Cardiac muscle cell (in vitro differentiated cells and primary cell): Measurements from ENCODE around the gene MAML3. TPM values are rescaled to one million over a fixed set of nuclear protein-coding genes. Genes with fewer than 3 reads are reported as not detected.
A peak's percentile ranks its signal among the peaks of the same experiment; 100 is the strongest.

Experiments used
- DNase-seq, 2 donors: peaks; one replicate each; pipeline versions ENCODE4 v3.0.0 to v3.0.0-alpha.2; 2010 to 2017; ENCODE audit warnings: low read depth in 1 of 2, low spot score in 1 of 2
- H3K27ac ChIP-seq: fragments of 200-600 bp; sonication (generic); 2 replicates; pipeline ENCODE4 v1.5.1; 2016
- H3K27me3 ChIP-seq: fragments of 200-600 bp; sonication (generic); 2 replicates; pipeline ENCODE4 v1.6.0; 2016; ENCODE audit warnings: control low read depth
- H3K36me3 ChIP-seq: fragments of 200-600 bp; sonication (generic); 2 replicates; pipeline ENCODE4 v1.5.1; 2016; ENCODE audit warnings: control low read depth
- H3K4me1 ChIP-seq: fragments of 200-600 bp; sonication (generic); 2 replicates; pipeline ENCODE4 v1.8.1; 2017; ENCODE audit warnings: low read depth, mild to moderate bottlenecking, mixed run types
- H3K4me3 ChIP-seq: fragments of 200-600 bp; sonication (generic); 2 replicates; pipeline ENCODE4 v1.5.1; 2016; ENCODE audit warnings: mild to moderate bottlenecking
- H3K9me3 ChIP-seq: fragments of 200-600 bp; sonication (generic); 2 replicates; pipeline ENCODE4 v1.5.1; 2017; ENCODE audit warnings: low read depth, mild to moderate bottlenecking, control low read depth
- CTCF ChIP-seq: IDR thresholded peaks from 2 replicates; pipeline ENCODE4 v1.5.1; 2012; ENCODE audit warnings: low read depth, mild to moderate bottlenecking, low read length
- polyA plus RNA-seq: library from polyadenylated mRNA; unstranded; fragments of >200 nt; fragmentation: Nextera tagmentation; extraction: Ambion mirVana; gene quantifications from 2 replicates; pipeline ENCODE4 v1.2.1, GENCODE V29; 2016
- total RNA-seq: library from RNA; depleted of rRNA; stranded (reverse); fragments of >200 nt; gene quantifications from 2 replicates; pipeline ENCODE4 v1.2.3, GENCODE V29; 2016

Gene MAML3
- total and polyA plus RNA-seq, 2 experiments from 2014 or later: 7.8 to 22.8 TPM

- Histone ChIP-seq H3K27me3 (no peaks in the 10 kb centered on the region), H3K36me3 (no peaks in the 10 kb centered on the region), H3K4me3 (no peak overlapping the region), H3K9me3 (no peaks in the 10 kb centered on the region), H3K27ac (no peak overlapping the region), H3K4me1 (peaks cover 19% of the 10 kb centered on the region)
- no peak for DNase-seq
- no peak for TF ChIP-seq CTCF
Observed at GRCh38 chr4:139961344-139961946, 192.5 kb downstream of the MAML3 start.

- no peak for DNase-seq
- H3K4me3 ChIP-seq: no peak overlapping the region
- H3K27me3 ChIP-seq: no peaks in the 10 kb centered on the region
- H3K9me3 ChIP-seq: no peaks in the 10 kb centered on the region
- H3K4me1 ChIP-seq: no peaks in the 10 kb centered on the region
- H3K36me3 ChIP-seq: no peaks in the 10 kb centered on the region
- no peak for TF ChIP-seq CTCF
- no peak overlapping the region for H3K27ac ChIP-seq
Observed at GRCh38 chr4:139959396-139959795, 194.6 kb downstream of the MAML3 start.

GRCh38 chr4:139958739-139959098 is 195.3 kb downstream of the MAML3 start:
- Histone ChIP-seq H3K27ac (no peak overlapping the region), H3K4me3 (no peak overlapping the region), H3K36me3 (no peaks in the 10 kb centered on the region), H3K9me3 (no peaks in the 10 kb centered on the region), H3K4me1 (peaks cover 3% of the 10 kb centered on the region), H3K27me3 (no peaks in the 10 kb centered on the region)
- peak in 1 of 2 donors; percentile 46 for DNase-seq
- TF ChIP-seq CTCF: no peak

GRCh38 chr4:139957986-139958738 is 195.8 kb downstream of the MAML3 start:
- Histone ChIP-seq H3K4me3 (no peak overlapping the region), H3K27me3 (no peaks in the 10 kb centered on the region), H3K36me3 (no peaks in the 10 kb centered on the region), H3K27ac (no peak overlapping the region), H3K4me1 (peaks cover 4% of the 10 kb centered on the region), H3K9me3 (no peaks in the 10 kb centered on the region)
- DNase-seq: no peak
- no peak for TF ChIP-seq CTCF

GRCh38 chr4:139957065-139957464 is 196.9 kb downstream of the MAML3 start:
- peaks cover 4% of the 10 kb centered on the region for H3K4me1 ChIP-seq
- no peaks in the 10 kb centered on the region for H3K36me3 ChIP-seq
- no peak overlapping the region for H3K4me3 ChIP-seq
- no peak for TF ChIP-seq CTCF
- H3K27me3 ChIP-seq: no peaks in the 10 kb centered on the region
- H3K9me3 ChIP-seq: no peaks in the 10 kb centered on the region
- DNase-seq: no peak
- H3K27ac ChIP-seq: no peak overlapping the region
